ENCODE results near the gene SLC39A12. TPM values are rescaled to one million over a fixed set of nuclear protein-coding genes. Genes with fewer than 3 reads are reported as not detected.

The SLC39A12 gene
- total RNA-seq, 1 donor from 2014 or later, result 0.35 TPM

DNA sequence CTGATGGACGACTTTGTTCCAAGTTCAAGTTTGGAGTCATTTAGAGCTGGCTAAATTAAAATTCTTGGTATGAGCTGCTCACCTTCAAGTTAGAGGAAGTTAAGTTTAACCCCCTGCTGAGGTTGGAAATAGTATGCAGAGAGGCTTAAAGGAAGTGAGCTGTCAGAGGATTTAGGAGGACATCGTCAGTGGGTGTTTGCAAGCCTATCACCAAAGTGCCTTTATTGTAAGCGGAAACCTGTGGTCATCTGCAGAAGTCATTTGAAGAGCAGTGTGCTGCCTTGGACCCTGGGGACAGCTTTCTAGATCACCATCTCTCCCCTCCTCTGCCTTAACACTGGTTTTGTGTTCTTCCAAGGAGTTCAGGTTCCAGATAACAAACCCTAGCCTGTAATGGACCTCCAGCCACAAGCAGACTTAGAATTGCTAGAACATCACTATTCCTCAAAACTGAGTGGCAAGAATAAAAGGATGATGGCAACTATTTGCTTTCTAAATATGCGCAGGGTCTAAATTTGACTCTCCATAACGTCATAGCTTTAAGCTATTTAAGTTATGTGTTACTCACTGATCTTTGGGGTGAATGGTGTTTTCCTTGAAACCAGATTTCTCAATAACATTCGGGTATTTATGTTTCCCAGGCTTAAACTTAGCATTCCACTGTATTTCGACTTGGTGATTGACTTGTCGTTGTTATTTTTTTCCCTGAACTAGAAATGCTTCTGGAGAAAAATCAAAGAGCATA, 93.4 kb downstream of the SLC39A12 start:
- no peak for DNase-seq (ENCODE audit: low spot score)

DNA sequence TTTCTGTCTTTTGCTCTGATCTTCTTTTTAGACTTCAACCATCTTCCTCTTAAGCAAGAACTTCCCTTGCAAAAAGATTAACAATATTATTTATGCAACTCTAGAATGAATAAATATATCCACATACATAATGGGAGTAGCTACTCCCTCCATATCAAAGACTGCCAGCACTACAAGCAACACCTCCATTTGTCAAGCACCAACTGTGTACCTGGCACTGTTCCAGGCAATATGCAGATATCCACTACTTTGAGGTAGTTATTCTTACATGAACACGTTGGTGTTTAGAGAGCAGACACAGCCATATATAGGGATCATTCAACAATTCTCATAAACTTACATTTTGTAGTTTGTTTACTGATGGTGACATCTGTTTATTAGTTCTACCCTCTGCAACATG, 104.9 kb downstream of the SLC39A12 start:
- DNase-seq (ENCODE audit: low spot score), result no peak

DNA sequence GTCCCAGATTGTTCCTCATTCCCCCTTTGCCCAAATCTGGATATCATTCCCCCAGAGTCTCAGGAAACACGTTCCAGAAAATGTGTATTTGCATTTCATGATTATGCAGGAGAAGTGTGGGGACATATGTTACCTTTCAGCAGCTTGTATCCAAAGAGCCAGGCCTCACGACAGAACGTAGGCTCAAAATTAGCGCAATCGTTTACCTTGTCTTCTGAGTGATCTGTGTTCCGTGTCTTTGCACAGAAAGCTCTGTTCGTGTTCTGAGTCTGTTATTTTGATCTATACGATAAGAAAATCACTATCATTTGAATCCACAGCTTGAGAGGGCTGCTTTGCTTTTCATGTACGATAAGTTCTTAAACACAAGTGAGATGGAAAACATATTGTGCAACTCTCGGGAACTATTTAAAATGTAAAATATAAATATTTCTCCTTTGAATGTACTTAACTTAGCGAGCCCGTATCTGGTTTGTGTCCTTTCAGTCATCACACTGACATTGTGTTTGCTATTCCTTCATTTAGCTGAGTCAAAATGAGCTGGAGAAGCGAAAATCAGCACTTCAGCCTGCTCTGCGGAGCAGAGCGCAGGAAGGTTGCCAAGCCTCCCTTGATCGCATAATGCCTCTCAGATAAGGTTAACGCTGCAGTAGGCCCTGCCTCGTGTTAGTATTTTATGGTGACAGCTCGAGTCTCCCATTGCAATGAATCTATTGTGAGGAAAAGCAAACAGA, 108.3 kb downstream of the SLC39A12 start:
- no peak for DNase-seq (ENCODE audit: low spot score)

DNA sequence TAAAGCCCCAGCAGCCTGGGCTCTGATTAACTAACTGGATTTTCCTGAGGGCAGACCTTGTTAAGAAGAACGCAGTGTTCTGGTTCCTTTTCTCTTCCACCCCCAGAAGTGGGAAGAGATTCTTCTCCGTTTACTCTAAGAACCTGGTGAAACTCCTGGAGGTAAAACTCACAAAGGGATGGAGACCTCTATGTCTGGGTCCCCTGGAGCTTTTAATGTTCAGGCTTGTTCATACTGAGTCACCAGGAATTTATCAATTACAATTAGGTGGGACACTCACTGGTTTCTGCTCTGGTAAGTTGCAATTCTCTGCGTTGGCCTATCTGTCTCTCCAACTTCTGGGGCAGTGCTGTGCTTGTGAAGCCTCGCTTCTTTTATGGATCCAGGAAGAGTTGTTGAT, 115.2 kb downstream of the SLC39A12 start:
- no peak for DNase-seq (ENCODE audit: low spot score)

DNA sequence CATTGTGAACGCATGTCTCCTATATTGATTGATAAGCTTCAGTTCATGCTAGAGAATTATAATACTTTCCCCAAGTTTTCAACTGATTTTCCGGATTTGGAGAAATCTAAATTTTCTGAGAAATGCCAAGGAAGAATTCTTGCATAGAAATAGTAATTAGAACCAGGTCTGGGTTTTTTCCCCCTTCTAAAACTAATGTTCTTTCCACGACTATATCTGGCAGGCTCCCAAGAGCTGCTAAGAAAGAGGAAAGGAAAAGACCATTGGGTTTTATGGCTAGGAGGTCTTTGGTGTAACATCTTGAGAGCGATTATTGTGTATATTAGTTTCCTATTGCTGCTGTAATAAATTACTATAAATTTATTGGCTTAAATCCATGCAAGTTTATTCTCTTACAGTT, 116.7 kb downstream of the SLC39A12 start:
- DNase-seq (ENCODE audit: low spot score), result no peak

DNA sequence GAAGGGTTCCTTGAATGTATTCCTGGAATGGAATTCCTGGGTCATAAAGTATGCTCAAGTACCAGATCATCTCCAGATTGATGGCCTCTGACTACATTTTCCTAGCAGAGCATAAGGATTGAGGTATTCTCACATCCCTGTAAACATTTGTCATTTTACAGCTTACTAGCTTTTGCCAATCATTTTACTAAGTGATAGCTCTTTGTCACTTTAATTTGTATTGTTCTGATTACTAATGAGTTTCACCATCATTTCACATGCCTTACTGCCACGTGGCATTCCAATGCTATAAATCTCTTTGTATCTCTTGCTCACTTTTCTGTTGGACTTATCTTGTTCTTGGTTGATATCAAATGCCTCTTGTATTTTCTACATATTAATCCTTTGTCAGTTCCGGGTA, 119.9 kb downstream of the SLC39A12 start:
- DNase-seq (ENCODE audit: low spot score), result no peak

DNA sequence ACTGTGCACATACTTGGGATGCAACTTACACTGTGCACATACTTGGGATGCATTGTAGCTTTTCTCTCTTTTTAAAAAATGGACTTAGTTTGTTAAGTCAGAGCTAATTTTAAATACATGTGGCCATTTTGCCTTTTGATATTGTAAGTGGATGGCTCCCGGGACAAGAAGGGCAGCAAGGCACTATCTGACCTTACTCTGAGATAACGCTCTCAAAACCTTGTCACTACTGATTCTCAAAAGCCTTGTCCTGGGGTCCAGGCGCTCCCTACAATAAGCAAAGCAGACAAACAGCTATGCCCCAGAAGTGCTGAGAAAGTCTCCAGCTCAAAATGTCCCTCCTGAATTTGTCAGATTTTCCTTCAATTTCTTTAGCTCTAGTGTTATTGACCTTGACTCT, 121.6 kb downstream of the SLC39A12 start:
- no peak for DNase-seq (ENCODE audit: low spot score)

DNA sequence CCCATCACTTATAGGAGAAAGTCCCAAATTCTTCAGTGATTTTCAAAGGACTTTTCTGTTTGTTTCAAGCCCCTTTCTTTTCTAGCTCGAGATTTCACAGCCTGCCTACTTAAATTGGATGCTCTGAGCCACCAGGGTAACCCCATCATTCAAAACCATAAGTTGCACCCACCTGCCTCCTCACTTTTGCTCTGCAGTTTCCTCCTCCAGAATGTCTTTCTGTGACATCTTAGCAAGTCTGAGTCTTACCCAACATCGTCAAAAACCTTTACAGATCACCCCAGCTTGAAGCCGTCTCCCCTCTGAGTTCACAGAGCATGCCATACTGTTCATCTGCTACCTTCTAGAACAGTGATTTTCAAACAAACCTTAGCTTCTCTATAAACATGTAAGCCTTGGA, 124.2 kb downstream of the SLC39A12 start:
- DNase-seq (ENCODE audit: low spot score), result no peak

DNA sequence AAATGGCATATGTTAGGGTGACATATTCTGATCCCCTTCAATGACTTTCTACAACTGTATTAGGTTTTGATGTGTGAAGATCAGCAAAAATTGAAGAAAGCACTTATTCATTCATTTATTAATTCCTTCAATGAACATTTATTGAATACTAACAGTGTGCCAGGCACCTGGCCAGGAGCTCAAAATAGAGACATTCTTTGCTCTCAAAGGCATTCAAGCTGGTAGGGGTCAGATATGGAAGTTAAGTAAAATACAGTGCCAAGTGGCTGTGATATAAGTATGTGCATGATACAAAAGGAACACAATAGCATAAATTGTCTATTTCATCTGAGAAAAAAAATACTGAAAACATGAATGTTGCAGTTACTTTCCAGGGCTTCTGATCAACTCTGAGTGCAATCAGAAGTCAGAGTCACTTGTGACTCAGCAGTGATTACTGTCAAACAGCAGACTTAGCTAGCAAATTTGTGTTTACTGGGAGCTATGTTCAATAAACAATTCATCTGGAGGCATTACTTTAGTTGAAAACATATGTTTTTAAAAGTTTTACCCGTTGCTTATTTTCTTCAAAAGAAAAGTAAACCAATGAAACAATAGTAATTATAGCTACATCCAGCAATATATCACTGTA, 128.1 kb downstream of the SLC39A12 start:
- DNase-seq (ENCODE audit: low spot score), result no peak

DNA sequence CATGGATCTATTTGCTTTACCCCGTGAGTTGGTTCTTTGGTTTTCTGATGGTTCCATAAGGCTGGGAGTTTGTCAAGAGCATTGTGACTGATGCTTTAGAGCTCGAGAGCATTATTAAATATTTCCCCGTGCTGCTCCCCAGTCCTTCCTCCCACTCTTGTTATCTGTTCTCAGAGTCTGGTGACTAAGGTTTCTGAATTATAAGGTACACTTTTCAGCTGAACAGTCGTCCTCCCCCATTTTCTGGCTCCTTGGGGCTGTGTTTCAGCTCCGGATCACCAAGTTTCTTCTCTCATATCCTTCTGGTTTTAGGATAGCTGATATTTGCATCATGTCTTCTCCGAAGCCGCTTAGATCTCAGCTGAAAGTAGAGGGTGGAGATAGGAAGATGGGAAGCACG, 130.7 kb downstream of the SLC39A12 start:
- DNase-seq (ENCODE audit: low spot score), result no peak

DNA sequence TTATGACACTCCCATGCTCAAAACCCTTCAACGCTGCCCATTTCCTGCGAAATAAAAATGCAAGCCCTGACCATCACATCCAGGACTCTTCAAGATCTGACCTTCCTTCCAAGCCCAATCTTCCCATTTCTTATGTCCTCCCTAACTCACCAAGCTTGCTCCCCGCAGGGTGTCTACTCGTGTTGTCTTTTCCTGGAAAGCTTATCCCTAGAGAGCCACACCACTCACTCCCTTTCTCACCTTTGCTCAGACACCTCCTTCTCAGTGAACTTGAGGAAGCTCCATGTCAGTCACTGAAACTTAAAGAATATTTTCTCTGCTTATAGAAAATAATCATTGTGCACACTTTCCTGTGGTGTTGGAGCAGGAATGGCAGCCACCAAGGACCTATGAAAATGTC, 134.1 kb downstream of the SLC39A12 start:
- no peak for DNase-seq (ENCODE audit: low spot score)

DNA sequence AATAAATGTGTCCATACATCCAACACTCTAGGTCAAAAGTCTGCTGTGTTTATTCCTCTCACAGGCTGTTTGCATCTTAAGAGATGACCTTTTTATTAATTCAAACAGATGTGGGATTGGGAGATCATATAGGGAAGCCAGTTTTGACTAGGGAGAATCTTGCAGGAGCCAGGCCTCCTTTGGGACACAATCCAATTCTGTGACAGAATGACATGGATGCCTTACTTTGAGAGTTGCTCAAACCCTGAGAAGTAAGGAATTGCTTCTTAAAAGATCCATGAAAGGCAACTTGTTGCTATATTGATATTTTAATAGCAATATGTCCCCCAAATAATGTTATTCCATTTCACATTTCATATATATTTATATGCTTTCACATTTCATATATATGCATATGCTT, 135.0 kb downstream of the SLC39A12 start:
- DNase-seq (ENCODE audit: low spot score), result no peak

DNA sequence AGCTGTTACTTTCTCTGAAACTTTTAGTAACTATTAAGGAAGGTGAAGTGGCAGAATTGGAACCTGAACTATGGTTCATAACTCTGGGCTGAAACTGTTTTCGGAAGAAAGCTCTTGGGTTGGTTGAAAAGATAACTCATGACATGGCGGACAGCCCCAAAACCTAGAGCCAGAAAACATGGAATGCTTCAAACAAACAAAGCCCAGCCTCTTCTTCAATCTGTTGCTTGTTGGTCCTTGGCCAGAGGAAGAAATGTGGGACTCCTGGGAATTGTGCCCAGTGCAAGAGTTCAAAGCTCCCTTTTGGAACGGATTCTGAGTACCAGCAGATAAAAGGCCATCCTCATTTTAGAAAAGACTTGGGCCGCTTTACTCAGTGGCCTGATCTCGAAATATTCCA, 135.6 kb downstream of the SLC39A12 start:
- no peak for DNase-seq (ENCODE audit: low spot score)

Other genes starting within 250 kb of the SLC39A12 start
- gene TMEM236, start 199.7 kb upstream of the SLC39A12 start, total RNA-seq, result 3.0 TPM
- gene MRC1, start 142.6 kb upstream of the SLC39A12 start, total RNA-seq, result 267 TPM
- gene CACNB2, start 188.5 kb downstream of the SLC39A12 start, total RNA-seq, result 0.19 TPM

All from mesenteric fat pad (tissue), 1 donor.